ENCODE measurements around the gene AGPAT1. TPM values are rescaled to one million over a fixed set of nuclear protein-coding genes. Genes with fewer than 3 reads are reported as not detected.

AGPAT1 gene
- total and polyA plus RNA-seq, 2 experiments from 2014 or later, result 39.7 to 71.2 TPM

DNA sequence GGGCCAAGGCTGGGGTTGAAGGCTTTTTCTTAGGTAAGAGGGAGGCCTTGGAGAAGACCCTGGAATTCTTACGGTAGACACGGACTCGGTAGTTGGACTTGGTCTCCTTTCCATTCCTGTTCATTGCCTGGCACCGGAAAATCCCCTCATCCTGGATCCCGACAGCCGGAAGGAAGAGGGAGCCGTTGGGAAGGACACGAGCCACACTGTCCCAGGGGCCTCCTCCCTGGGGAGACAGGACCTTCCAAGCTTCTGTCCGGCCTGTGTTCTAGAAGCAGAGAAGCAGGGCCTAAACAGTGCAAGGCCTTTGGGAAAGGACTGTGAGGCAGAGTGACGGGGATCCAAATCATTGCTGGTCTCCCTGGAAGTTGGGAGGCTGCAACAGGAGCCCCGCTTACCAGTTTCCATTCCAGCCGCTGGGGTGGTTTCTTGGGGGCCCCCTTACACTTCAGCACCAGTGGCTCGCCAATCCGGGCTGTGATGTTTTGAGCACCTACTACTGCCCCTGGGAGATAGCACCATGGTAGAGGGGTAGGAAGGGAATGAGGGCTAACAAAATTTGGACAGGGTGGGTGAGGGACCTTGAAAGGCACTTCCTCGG is 7.7 kb upstream of the AGPAT1 start:
- Histone ChIP-seq H3K4me2 (ENCODE audit: unreplicated experiment) (no peak overlapping the region), H3K27me3 (replicated peaks; ENCODE audit: insufficient read depth) (no peaks in the 10 kb centered on the region), H3K4me1 (ENCODE audit: insufficient read depth) (peaks cover 6% of the 10 kb centered on the region; the same call in 1 of the 2 replicates), H3K9ac (no peak overlapping the region), H3K9me2 (ENCODE audit: insufficient read depth) (no peaks in the 10 kb centered on the region), H3K79me2 (ENCODE audit: insufficient read depth) (peaks cover 42% of the 10 kb centered on the region), H2AFZ (no peak overlapping the region), H3K9me3 (ENCODE audit: low read depth) (no peaks in the 10 kb centered on the region), H3K27ac (no peak overlapping the region), H3K36me3 (ENCODE audit: low read depth) (peaks cover 5% of the 10 kb centered on the region; the same call in 1 of the 2 replicates), H3K4me3 (no peak overlapping the region), H3F3A (ENCODE audit: insufficient read depth) (peaks cover 20% of the 10 kb centered on the region; the same call in 1 of the 2 replicates), H4K20me1 (ENCODE audit: insufficient read depth) (no peaks in the 10 kb centered on the region)
- no peak for TF ChIP-seq EZH2 (IDR thresholded peaks at IDR 0.05; ENCODE audit: insufficient read depth, poor library complexity, severe bottlenecking)
- no peak for TF ChIP-seq EZH2phosphoT487 (IDR thresholded peaks at IDR 0.05; ENCODE audit: insufficient read depth, low read depth)
- in situ Hi-C loops (cut with MboI), result no loop called here
- 81 to 83% methylated on average over 15 of the region's 15 CpGs for WGBS, 2 experiments (ENCODE audit: low coverage in 1 of 2, low lambda C conversion rate in 2 of 2, missing lambda C conversion rate in 2 of 2)
- DNase-seq, result no peak

DNA sequence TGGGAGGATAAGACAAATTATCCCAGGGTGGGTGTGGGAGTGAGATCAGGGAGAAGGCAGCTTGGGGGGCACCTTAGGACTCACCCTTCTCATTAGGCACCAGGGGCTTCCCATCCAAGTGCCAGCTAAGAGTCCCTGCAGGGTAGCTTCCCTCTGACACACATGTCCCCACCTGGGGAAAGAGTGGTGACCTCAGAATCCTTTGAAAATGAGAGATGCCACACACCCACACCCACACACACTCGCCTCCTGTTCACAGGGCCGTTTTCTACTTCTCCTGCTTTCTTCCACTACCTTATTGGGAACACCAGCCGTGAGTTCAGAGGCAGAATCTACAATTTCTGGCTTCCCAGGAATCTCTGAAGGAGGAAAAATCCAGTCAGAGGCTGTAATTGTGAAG is 7.1 kb upstream of the AGPAT1 start:
- no peaks in the 10 kb centered on the region for H3K9me3 ChIP-seq (ENCODE audit: low read depth)
- H3K27me3 ChIP-seq (replicated peaks; ENCODE audit: insufficient read depth), result no peaks in the 10 kb centered on the region
- peaks cover 6% of the 10 kb centered on the region; the same call in 1 of the 2 replicates for H3K4me1 ChIP-seq (ENCODE audit: insufficient read depth)
- no peak overlapping the region for H3K9ac ChIP-seq
- no peak for TF ChIP-seq EZH2phosphoT487 (IDR thresholded peaks at IDR 0.05; ENCODE audit: insufficient read depth, low read depth)
- H4K20me1 ChIP-seq (ENCODE audit: insufficient read depth), result no peaks in the 10 kb centered on the region
- 88 to 91% methylated on average over 3 of the region's 3 CpGs for WGBS, 2 experiments (ENCODE audit: low coverage in 1 of 2, low lambda C conversion rate in 2 of 2, missing lambda C conversion rate in 2 of 2)
- peaks cover 37% of the 10 kb centered on the region for H3K79me2 ChIP-seq (ENCODE audit: insufficient read depth)
- in situ Hi-C loops (cut with MboI), result no loop called here
- H3K27ac ChIP-seq, result no peak overlapping the region
- no peak overlapping the region for H3K4me2 ChIP-seq (ENCODE audit: unreplicated experiment)
- no peak overlapping the region for H3K4me3 ChIP-seq
- no peak overlapping the region for H2AFZ ChIP-seq
- no peaks in the 10 kb centered on the region for H3K9me2 ChIP-seq (ENCODE audit: insufficient read depth)
- peaks cover 20% of the 10 kb centered on the region; the same call in 1 of the 2 replicates for H3F3A ChIP-seq (ENCODE audit: insufficient read depth)
- peaks cover 5% of the 10 kb centered on the region; the same call in 1 of the 2 replicates for H3K36me3 ChIP-seq (ENCODE audit: low read depth)
- DNase-seq, result no peak

GRCh38 chr6:32182555-32182981 is 6.7 kb upstream of the AGPAT1 start:
- Histone ChIP-seq H3K79me2 (ENCODE audit: insufficient read depth) (peaks cover 33% of the 10 kb centered on the region), H3K9ac (no peak overlapping the region), H3F3A (ENCODE audit: insufficient read depth) (peaks cover 16% of the 10 kb centered on the region; the same call in 1 of the 2 replicates), H3K27me3 (replicated peaks; ENCODE audit: insufficient read depth) (no peaks in the 10 kb centered on the region), H3K36me3 (ENCODE audit: low read depth) (peaks cover 5% of the 10 kb centered on the region; the same call in 1 of the 2 replicates), H3K9me3 (ENCODE audit: low read depth) (no peaks in the 10 kb centered on the region), H3K4me3 (no peak overlapping the region), H3K4me1 (ENCODE audit: insufficient read depth) (peaks cover 6% of the 10 kb centered on the region; the same call in 1 of the 2 replicates), H4K20me1 (ENCODE audit: insufficient read depth) (no peaks in the 10 kb centered on the region), H3K4me2 (ENCODE audit: unreplicated experiment) (no peak overlapping the region), H3K9me2 (ENCODE audit: insufficient read depth) (no peaks in the 10 kb centered on the region), H2AFZ (no peak overlapping the region), H3K27ac (no peak overlapping the region)
- no peak for DNase-seq
- TF ChIP-seq EZH2 (IDR thresholded peaks at IDR 0.05; ENCODE audit: insufficient read depth, poor library complexity, severe bottlenecking) (no peak), EZH2phosphoT487 (IDR thresholded peaks at IDR 0.05; ENCODE audit: insufficient read depth, low read depth) (no peak)
- 87 to 91% methylated on average over 9 to 10 of the region's 10 CpGs for WGBS, 2 experiments (ENCODE audit: low coverage in 1 of 2, low lambda C conversion rate in 2 of 2, missing lambda C conversion rate in 2 of 2)
- in situ Hi-C loops (cut with MboI), result no loop called here

DNA sequence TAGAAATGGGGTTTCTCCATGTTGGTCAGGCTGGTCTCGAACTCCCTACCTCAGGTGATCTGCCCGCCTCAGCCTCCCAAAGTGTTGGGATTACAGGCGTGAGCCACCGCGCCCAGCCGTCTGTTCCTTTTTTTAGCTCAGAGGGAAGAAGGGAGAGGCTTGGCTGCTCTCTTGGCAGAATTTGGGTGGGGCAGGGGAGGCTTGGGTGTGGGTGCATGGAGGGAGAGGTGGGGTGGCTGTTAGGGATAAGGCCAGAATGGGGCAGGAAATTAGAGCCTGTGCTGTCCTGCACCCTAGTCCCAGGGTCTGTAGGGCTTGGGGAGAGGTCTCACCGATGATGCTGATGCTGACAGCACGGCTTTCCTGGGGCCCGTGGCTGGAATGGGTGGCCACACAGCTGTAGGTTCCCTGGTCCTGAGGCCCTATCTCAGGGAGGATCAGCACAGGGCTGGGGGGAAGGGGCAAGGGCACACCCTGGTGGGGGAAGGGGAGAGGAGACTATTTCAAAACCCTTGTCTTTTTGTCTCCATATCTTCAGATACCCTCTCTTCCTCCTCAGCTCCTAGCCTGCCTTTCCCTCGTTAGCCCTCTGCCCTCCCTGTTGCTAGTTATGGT is 6.1 kb upstream of the AGPAT1 start:
- in situ Hi-C loops (cut with MboI), result no loop called here

More for the DNA sequence above, 6.1 kb upstream of the AGPAT1 start:
- Histone ChIP-seq H3K4me1 (ENCODE audit: insufficient read depth) (peaks cover 6% of the 10 kb centered on the region; the same call in 1 of the 2 replicates), H3K27me3 (replicated peaks; ENCODE audit: insufficient read depth) (no peaks in the 10 kb centered on the region), H4K20me1 (ENCODE audit: insufficient read depth) (no peaks in the 10 kb centered on the region), H3K9ac (no peak overlapping the region), H3K4me2 (ENCODE audit: unreplicated experiment) (no peak overlapping the region), H3K79me2 (ENCODE audit: insufficient read depth) (peaks cover 27% of the 10 kb centered on the region), H3K27ac (no peak overlapping the region), H2AFZ (no peak overlapping the region), H3K4me3 (no peak overlapping the region), H3F3A (ENCODE audit: insufficient read depth) (peaks cover 14% of the 10 kb centered on the region), H3K9me2 (ENCODE audit: insufficient read depth) (no peaks in the 10 kb centered on the region), H3K36me3 (ENCODE audit: low read depth) (peaks cover 2% of the 10 kb centered on the region; the same call in 1 of the 2 replicates), H3K9me3 (ENCODE audit: low read depth) (no peaks in the 10 kb centered on the region)
- no peak for DNase-seq
- TF ChIP-seq EZH2 (IDR thresholded peaks at IDR 0.05; ENCODE audit: insufficient read depth, poor library complexity, severe bottlenecking) (no peak), EZH2phosphoT487 (IDR thresholded peaks at IDR 0.05; ENCODE audit: insufficient read depth, low read depth) (no peak)
- 59 to 64% methylated on average over 10 of the region's 10 CpGs for WGBS, 2 experiments (ENCODE audit: low coverage in 1 of 2, low lambda C conversion rate in 2 of 2, missing lambda C conversion rate in 2 of 2)

Data from GM23248 (cell line).